GM19043 (cell line): Measurements from ENCODE around the gene ARL15.
A peak's percentile ranks its signal among the peaks of the same experiment; 100 is the strongest.

Source experiments
- ATAC-seq: cut with Tn5 transposase; IDR thresholded peaks from one replicate; pipeline ENCODE4 v1.9.1; 2021; ENCODE audit warnings: low read depth; ENCODE audit not compliant: unreplicated experiment

ARL15 gene

DNA sequence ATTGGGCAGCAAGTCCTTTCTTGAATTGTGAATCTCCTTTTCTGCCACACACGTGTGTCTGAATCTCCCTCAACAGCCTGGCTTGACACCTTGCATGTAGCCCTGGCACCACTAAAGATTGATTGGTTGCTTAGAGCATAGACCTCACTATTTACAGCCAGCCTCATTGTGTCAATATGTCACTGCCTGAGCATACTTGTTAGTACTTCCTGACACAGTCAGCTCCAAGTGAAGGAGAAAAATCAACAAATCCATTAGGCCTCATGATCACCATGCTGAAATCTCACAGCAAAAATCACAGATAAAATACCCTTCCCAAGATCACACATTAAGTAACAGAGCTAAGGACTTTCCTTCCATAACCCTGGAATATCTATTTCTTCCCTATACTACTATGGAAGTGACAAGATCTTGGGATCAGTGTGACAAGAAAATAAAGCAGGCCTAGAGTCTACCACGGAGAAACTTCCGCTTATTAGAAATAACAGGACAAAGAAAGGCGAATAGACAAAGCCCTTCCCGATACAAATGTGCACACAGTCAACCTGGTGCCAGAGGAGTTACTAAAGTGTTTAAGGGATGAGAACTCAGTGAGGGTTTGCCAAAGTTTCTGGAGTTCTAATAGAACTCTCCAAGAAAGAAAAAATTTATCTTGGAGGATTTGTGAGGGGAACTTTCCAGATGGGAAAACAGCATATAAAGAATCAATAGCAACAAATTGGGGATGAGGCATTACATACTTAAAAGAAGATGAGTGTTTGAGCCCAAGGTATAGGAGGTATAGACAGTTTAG is 5.6 kb upstream of the ARL15 start:
- no peak for ATAC-seq

DNA sequence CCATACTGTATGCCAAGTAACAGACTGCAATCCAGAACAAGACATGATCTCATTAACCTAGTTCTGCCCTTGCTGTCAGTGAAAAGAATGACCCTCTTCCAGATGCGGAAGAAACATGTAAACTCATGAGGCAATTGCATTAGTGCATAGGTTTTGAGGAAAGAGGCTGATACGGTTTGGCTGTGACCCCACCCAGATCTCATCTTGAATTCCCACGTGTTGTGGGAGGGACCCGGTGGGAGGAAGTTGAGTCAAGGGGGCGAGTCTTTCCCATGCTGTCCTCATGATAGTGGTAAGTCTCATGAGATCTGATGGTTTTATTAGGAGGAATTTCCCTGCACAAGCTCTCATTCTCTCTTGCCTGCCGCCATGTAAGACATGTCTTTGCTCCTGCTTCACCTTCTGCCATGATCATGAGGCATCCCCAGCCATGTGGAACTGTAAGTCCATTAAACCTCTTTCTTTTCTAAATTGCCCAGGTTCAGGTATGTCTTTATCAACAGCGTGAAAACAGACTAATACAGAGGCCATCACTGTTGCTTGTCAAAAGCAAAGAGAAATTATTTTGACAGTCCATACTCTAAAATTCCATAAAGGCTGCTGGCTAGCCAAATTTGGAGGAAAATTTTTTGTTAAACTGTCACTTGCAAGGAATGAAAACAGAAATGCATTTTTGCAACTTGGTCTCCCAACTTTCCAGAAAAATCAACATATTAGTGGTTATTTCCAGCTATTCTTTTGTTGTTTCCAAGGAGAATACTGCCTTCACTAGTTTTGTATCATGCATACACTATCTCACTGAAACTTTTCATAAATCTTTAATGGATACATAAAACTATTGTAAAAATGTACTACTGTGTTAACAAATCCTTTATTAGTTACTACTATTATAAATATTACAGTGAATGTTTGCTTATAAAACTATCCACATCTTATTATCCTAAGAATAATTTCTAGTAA is 3.2 kb upstream of the ARL15 start:
- ATAC-seq = no peak

DNA sequence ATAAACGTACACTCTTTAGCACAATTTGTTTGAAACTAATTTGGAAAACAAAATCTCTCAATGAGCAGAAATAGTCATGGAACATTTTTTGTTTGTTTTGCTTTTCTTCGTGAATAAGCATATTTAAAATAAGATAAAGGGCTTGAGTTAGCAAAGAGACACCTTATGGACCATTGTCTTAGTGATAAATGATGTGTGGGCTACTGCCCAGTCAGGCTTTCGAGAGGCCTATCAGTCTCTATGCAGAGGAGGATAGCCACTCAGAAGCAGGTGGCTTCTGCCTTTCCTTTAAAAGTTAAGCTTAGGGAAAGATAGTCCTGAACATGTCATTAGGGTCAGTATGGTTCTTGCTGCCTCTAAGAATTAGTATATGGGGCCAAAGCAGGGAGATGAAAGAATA is 2.1 kb upstream of the ARL15 start:
- ATAC-seq = no peak

DNA sequence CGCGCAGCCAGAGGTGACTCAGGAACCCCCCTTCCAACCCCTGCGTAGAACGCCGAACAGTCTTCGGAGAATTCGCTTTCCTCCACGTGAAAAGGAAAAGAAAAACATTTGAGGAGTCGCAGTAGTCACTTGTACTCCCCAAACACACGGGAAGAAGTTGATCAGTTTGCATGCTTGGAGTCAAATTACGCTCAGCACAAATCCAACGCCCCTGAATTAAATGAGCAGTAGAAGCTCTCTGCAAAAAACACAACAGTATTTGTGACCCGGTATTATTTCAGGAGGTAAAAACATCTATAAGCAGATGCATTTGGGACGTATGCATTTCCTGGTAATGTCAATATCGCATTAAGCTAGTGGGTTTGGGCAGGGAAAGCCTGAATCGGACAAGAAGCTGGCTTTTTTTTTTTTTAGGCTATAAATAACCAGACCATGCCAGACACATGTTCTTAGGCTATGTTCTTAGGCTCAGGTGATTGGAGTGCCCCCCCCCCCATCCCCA is 854 bp upstream of the ARL15 start:
- no peak for ATAC-seq

DNA sequence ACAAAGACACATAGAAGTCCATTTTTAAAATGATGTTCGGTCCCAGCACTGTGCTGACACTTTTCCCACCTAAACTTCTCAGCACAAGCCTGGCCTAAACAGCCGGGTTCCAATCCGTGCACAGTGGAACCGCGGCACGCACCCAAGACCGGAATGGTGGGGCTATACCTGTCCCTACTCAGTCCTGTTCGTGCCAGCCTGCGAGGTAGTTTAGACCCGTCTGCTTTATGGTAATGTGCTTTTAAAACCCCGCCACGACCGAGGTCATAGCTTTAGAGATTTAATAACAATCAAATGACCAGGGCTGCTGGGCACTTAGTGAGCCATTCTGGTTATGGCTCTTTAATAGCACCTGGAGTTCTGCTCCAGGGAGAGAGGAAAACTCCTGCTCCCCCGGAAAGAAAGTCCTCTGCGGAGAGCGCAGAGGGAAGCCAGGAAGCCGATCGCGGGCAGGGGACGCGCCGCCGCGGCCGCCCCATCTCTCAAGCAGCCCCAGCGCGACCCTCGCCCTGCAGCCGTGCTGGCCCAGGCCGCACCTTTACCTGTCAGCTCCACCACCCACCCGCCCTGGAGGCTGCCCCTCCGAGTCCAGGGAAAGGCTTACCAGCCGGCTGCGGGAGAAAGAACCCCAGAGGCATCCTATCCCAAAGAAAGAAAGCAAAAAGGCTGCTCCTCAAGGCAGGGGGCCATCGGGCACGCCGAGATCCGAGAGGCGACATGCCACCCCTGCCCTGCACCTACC is 511 bp downstream of the ARL15 start:
- ATAC-seq = peak; percentile 18

DNA sequence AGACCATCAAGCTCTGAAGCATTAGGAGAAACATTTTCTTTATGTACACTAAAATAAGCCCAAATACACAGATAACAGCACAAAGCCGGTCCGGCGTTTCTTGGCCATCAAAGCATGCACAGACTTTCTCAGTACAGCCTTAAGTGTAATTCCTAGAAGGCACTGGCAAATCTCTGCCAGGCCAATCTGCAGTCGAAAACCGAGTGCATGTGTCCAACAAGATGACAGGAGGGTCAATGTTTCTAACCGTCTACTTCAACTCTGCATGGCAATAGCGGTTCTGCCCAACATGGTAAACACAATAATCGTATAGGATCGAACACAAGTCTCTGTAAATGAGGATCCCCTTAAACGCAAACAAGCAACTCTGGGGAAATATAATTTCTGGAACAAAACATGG is 1.1 kb downstream of the ARL15 start:
- ATAC-seq = no peak

DNA sequence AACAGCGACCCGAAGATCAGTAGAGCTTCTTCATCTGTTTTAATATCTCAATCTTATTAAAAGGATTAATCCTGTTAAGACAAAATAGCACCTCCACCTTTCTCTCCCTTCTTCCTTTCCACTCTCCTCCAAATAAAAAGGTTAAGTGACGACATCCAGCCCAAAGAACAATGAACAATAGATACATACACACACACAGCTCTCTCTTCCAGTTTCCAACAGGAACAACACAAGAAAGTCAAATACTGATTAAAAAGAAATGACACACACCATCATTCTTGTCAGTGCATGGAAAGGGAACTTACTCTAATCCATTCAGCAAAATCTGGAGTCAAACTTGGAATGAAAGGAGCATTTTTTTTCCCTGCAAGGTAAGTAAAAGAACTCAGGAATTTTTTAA is 2.8 kb downstream of the ARL15 start:
- no peak for ATAC-seq

DNA sequence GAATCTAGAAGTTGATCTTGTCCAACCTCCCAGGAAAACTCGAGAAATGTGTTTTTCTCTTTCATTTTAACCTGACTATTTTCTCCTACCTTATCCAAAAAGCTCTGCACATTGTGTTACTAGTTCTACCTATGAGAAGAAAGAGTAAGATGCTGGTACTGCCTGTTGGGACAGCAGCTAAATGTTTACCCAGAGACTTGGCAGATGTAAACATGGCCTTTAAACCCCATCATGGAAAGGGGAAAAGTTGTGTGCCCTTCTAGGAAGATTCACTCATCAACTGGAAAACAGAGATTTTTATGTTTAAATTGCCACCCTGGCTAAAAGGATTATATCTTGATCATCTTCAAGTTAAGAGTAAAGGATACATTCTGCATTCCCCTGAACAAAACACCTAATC is 3.5 kb downstream of the ARL15 start:
- ATAC-seq = no peak

DNA sequence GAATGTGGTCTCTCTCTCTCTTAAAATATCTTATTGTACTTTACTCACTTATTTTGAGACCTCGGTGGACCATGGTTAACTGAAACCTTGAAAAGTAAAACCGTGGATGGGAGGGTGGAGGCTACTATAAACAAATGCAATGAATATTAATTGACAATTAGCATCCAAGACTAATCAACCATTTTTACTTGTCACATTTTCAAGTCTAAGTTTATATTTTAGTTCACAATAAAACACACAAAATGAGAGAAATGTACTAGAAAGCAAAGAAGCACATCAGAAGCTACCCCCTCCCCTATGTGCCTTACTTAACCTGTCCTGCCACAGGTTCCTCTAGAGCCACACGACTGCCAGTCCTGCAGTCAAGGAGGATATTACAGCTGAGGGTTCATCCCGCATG is 4.6 kb downstream of the ARL15 start:
- ATAC-seq = no peak

DNA sequence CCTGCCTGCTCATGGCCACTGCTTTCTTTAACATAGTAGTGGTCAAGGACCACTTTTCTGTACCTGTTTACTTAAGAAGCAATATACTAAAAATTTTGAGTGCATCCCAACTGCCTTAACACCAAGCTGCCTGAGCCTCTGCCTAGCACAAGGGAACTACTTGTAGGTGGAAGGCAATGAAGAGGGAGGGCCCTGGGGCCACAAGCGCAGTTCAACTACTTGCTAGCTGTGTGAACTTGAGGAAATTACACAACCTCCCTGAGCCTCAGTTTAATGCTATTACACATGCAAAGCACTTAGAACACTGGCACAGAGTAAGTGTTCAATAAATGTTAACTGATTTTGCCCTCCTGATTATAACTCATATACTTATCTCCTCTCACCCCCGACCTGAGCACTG is 6.3 kb downstream of the ARL15 start:
- no peak for ATAC-seq

DNA sequence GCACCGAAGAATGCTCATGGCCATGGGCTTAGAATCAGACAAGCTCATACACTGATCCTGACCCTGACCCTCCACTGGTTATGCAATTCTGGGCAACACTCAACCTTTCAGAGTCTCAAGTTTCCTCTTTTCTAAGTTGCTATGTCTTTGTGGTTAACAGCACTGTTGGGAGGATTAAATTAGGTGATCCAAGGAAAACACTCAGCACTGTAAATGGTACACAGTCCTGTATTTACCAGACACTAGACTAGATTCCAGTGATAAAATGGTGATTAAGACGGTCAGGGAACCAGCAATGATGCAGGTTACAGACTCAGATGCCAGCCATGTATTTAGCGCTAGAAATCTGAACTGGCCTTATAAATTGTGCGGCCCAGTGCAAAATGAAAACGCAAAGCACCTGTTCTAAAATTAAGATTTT is 8.1 kb downstream of the ARL15 start:
- ATAC-seq = no peak

DNA sequence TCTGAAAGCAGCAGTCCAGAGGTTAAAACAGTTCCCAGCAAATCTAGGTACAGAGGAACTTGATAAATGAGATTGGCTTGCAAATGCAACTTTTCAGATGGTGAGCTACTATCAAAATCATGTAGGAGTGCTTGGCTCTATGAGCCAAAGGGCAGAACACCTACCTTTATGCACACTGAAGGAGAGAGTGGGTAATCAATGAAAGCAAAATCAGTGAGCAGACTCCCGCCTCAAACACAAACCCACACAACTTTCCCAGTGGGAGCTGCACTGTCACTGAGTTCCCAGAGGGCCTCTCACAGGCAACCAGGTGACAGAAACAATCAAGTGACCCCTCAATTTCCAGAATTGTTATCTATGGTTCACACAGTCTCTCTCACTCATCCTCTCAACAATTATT is 8.5 kb downstream of the ARL15 start:
- ATAC-seq = no peak

DNA sequence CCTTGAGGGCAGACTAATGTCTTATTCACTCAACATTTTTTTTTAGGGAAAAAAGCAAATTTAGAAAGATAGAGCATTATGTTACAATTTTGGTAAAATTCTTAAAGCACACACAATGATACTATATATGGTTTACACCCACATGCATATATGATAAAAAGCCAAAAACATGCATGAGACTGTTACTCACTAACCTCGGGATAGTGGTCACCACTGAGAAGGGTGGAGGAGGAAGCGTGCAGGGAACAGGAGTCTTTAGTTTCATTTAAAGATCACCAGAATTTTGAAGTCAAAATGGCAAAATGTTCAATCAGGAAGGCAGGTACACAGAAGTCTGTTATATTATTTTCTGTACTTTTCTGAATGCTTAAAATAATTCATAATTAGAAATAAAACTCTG is 9.2 kb downstream of the ARL15 start:
- no peak for ATAC-seq

DNA sequence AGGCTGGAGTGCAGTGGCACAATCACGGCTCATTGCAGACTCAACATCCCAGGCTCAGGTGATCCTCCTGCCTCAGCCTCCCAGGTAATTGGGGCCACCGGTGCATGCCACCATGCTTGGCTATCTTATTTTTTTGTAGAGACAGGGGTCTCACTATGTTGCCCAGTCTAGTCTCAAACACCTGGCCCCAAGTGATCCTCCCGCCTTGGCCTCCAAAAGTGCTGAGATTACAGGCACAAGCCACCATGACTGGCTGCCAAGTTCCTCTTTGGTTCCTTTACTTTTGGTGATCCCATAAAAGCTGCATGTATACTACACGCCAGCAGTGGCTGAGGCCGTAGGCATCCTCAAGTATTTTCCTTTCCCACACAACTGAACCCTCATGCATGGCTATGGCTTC is 11.4 kb downstream of the ARL15 start:
- ATAC-seq = no peak

DNA sequence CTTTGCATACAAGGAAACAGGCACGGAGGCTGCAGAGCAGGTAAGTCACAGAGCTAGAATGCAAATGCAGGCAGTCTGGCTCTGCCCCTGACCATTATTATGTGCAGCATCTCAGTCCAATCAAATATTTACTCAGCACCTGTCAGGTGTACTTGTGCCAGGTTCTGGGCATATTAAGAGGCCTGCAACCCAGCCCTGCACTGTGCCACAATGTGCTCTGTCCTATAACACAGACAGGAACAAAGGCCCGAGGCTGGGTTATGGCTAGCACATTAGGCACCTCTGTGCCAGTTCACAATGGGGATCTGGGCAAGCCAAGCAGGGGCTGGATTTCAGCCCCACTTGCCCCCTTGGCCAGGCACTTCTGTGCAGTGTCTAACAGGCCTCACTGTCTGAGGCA is 14.0 kb downstream of the ARL15 start:
- no peak for ATAC-seq

DNA sequence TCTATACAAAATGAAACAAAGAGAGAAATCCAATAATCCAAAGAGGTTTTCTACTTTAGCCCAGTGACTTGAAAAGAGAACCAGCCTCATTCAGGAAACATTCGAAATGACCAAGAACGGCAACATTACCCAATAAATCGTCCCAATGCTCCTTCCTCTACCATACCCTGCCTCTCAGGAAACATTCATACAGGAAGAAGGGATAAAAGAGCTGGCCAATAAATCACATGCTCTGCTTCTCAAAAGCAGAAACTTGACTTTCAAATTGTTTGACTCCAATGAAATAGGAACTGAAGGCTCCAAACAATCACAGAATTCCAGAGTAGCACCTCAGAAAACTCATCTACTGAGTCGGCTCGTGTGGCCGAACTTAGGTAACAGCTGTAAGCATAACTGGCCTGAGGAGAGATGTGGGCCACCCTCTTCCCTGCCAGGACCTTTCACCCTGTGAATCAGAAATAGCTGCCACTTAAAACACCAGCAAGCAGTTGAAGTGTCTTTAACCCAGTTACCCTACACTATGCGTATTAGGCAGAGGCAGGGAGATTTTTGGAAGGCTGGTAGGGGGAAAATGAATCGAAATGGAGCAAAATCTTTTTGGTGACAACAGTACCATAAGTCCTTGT is 14.6 kb downstream of the ARL15 start:
- ATAC-seq = no peak

DNA sequence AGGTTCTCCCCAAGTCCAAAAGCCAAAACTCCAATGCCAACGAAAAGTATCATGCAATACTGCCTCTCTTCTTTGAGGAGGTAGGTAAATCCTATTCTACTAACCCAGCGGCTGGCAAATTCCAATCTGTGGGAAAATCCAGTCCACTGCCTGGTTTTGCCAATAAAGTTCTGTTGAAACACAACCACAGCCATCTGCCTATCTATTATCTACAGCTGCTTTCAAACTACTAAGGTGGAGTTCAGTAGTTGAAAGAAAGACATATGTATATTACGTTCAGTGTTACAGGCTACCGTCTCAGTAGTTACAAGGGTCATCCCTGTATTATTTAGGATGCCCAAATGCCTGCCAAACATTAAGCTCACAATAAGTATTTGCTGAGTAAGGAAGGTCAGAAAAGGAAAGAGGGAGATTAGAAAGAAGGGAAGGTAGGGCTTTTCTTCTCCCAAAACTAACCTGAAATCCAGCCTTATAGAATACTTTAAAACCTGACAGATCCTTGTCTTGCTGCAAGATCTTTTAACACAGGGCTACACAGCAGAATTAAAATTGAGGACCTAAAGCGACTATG is 16.2 kb downstream of the ARL15 start:
- no peak for ATAC-seq

DNA sequence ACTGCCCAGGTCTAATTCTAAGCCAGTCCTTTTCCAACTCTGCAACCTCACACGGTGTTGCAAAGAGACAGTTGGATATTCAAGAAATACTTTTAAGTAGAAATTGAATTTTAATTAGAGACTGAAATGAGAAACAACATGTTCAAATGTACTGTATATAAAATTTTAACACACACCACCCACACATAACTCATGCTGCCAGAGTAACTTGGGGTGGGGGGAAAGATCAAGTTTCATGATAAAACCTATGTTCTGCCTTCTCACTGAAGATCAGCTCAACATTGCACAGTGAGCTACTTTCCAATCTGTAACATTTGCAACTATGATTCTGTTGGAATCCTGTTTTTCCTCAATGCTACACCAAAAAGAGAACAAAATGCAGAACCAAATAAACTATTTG is 17.5 kb downstream of the ARL15 start:
- no peak for ATAC-seq

DNA sequence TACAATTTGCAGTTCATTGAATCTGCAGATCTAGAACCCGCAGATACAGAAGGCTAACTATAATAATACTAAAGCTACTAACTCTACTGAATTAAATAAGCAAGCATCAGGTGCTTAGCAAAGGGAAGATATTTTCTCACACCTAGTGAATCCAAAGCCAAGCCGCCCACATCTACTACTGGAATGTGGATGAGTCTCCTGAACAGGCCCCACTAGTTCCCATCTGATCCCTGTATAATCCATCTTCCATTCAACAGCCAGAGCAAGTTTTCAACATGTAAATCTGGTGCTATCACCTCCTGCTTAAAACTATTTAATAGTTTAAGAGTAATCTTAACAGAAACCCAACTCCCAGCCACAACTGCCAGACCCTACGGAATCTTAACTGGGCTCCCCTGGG is 18.9 kb downstream of the ARL15 start:
- no peak for ATAC-seq

DNA sequence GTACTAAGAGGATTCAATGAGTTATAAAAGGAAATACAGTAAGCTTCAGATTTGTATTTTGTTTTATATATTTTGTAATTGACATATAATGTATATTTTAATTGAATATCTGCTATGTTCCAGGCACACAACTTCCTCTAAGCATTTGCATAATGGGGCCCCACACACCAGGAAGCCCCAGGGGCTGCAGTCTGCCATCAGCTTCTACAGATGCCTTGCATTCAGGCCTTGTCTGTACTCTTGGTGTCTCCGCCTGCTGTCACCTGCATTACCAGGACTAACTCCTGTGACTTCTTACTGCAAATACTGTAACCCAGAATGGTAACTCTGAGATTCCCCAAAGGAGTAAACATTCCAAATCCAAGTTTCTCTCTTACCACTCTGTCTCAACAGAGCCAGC is 20.6 kb downstream of the ARL15 start:
- no peak for ATAC-seq
